Measurements from ENCODE around the gene GINM1. TPM values are rescaled to one million over a fixed set of nuclear protein-coding genes. Genes with fewer than 3 reads are reported as not detected.

The GINM1 gene
- total RNA-seq, 1 donor from 2014 or later, result 36.1 TPM

DNA sequence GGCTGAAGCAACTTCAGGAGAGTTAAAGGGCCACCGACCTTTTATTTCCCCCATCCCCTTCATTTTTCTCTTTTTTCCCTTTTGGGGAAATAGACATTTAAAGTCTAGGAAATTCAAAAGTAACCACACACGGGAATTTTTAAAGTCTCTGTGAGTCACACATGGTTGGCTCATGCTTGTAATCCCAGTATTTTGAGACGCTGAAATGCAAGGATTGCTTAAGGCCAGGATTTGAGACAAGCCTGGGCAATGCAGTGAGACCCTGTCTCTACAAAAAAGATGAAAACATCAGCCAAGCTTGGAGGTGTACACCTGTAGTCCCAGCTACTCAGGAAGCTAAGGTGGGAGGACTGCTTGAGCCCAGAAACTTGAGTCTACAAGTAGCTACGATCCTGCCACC is 48.2 kb downstream of the GINM1 start:
- Histone ChIP-seq H3K9me3 (no peaks in the 10 kb centered on the region), H3K27ac (no peak overlapping the region), H3K4me3 (no peak overlapping the region), H3K27me3 (no peaks in the 10 kb centered on the region), H3K4me1 (no peaks in the 10 kb centered on the region), H3K36me3 (peaks cover 0 to 5% of the 10 kb centered on the region in 2 donors)
- intact Hi-C loops (cut with DNase I), result no loop called here
- no peak for DNase-seq (ENCODE audit: extremely low spot score in 2 of 2)
- TF ChIP-seq, protein P1, sequence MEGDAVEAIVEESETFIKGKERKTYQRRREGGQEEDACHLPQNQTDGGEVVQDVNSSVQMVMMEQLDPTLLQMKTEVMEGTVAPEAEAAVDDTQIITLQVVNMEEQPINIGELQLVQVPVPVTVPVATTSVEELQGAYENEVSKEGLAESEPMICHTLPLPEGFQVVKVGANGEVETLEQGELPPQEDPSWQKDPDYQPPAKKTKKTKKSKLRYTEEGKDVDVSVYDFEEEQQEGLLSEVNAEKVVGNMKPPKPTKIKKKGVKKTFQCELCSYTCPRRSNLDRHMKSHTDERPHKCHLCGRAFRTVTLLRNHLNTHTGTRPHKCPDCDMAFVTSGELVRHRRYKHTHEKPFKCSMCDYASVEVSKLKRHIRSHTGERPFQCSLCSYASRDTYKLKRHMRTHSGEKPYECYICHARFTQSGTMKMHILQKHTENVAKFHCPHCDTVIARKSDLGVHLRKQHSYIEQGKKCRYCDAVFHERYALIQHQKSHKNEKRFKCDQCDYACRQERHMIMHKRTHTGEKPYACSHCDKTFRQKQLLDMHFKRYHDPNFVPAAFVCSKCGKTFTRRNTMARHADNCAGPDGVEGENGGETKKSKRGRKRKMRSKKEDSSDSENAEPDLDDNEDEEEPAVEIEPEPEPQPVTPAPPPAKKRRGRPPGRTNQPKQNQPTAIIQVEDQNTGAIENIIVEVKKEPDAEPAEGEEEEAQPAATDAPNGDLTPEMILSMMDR (IDR thresholded peaks at IDR 0.05), result no peak
- no peak for TF ChIP-seq POLR2A (IDR thresholded peaks at IDR 0.05)
- TF ChIP-seq POLR2AphosphoS5 (IDR thresholded peaks at IDR 0.05; ENCODE audit: insufficient read depth in 1 of 2, low read depth in 1 of 2), result no peak

DNA sequence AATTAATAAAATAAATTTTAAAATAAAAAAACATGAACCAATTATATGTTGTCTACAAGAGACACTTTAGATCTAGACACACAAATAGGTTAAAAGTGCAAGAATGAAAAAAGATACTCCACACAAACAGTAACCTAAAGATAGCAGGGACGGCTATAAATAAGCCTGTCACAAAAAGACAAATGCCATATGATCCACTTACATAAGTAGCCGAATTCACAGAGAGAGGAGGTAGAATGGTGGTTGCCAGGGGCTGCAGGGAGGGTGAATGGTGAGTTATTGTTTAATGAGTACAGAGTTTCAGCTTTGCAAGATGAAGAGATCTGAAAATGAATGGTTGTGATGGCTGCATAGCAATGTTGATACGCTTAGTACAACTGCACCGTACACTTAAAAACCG is 49.6 kb downstream of the GINM1 start:
- Histone ChIP-seq H3K27ac (no peak overlapping the region), H3K9me3 (no peaks in the 10 kb centered on the region), H3K4me3 (no peak overlapping the region), H3K36me3 (peaks cover 0 to 15% of the 10 kb centered on the region in 2 donors), H3K4me1 (no peaks in the 10 kb centered on the region), H3K27me3 (no peaks in the 10 kb centered on the region)
- intact Hi-C loops (cut with DNase I), result no loop called here
- TF ChIP-seq, protein P1 (IDR thresholded peaks at IDR 0.05), result no peak
- TF ChIP-seq POLR2AphosphoS5 (IDR thresholded peaks at IDR 0.05; ENCODE audit: insufficient read depth in 1 of 2, low read depth in 1 of 2) (no peak), POLR2A (IDR thresholded peaks at IDR 0.05) (no peak)
- DNase-seq (ENCODE audit: extremely low spot score in 2 of 2), result no peak

DNA sequence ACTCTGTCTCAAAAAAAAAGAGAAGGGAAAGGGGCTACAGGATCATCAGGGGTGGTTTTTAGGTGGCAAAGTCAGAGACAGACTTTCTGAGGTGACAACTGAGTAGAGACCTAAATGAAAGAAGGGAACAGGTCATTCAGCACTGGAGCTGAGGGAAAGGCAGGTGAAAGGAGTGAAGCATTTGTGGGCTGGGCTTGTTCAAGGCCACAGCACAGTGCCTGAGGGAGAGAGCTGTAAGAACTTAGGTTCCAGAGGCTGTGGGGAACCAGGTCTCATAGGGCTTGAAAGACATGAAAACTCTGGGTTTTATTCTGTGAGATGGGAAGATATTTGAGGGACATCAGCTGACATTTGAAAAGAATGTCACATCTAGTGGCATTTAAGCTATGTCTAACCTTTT is 61.5 kb downstream of the GINM1 start:
- intact Hi-C loops (cut with DNase I), result no loop called here
- H3K36me3 ChIP-seq, result peaks cover 0 to 19% of the 10 kb centered on the region in 2 donors

DNA sequence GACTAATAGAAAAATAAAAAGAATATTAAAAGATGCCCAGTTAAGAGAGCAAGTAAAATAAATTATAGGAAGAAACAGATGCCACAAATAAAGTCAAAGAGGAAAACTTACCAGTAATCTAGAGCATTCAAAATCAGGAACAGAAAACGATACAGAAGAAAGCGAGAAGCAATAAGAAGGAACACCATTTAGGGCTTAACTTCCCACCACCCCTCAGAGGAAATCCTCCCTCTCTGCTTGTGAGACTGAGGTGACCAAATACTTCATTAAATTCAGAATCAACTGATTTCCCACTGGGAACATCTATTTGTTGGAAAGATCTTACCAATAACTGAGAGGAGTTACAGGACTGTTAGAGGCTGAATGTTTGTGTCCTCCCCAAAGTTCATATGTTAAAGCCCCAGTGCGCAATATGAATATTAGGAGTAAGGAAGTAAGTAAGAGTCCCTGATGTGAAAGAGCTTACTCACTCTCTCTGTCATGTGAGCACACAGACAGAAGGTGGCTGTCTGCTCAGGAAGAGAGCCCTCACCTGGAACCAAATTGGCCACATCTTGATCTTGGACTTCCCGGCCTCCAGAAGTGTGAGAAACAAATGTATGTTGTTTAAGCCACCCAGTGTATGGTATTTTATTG is 62.8 kb downstream of the GINM1 start:
- H3K9me3 ChIP-seq, result no peaks in the 10 kb centered on the region
- peaks cover 0 to 9% of the 10 kb centered on the region in 2 donors for H3K36me3 ChIP-seq
- DNase-seq (ENCODE audit: extremely low spot score in 2 of 2), result no peak
- no peaks in the 10 kb centered on the region for H3K27me3 ChIP-seq
- intact Hi-C loops (cut with DNase I), result no loop called here
- H3K4me1 ChIP-seq, result no peaks in the 10 kb centered on the region
- TF ChIP-seq POLR2A (IDR thresholded peaks at IDR 0.05) (no peak), POLR2AphosphoS5 (IDR thresholded peaks at IDR 0.05; ENCODE audit: insufficient read depth in 1 of 2, low read depth in 1 of 2) (no peak)
- TF ChIP-seq, protein P1 (IDR thresholded peaks at IDR 0.05), result no peak
- H3K27ac ChIP-seq, result no peak overlapping the region
- H3K4me3 ChIP-seq, result no peak overlapping the region

More for the DNA sequence above, 61.5 kb downstream of the GINM1 start:
- H3K9me3 ChIP-seq, result no peaks in the 10 kb centered on the region
- no peak overlapping the region for H3K27ac ChIP-seq
- TF ChIP-seq POLR2AphosphoS5 (IDR thresholded peaks at IDR 0.05; ENCODE audit: insufficient read depth in 1 of 2, low read depth in 1 of 2), result no peak
- TF ChIP-seq, protein P1 (IDR thresholded peaks at IDR 0.05), result no peak
- TF ChIP-seq POLR2A (IDR thresholded peaks at IDR 0.05), result no peak
- H3K4me3 ChIP-seq, result no peak overlapping the region
- no peaks in the 10 kb centered on the region for H3K27me3 ChIP-seq
- no peak for DNase-seq (ENCODE audit: extremely low spot score in 2 of 2)
- H3K4me1 ChIP-seq, result no peaks in the 10 kb centered on the region

DNA sequence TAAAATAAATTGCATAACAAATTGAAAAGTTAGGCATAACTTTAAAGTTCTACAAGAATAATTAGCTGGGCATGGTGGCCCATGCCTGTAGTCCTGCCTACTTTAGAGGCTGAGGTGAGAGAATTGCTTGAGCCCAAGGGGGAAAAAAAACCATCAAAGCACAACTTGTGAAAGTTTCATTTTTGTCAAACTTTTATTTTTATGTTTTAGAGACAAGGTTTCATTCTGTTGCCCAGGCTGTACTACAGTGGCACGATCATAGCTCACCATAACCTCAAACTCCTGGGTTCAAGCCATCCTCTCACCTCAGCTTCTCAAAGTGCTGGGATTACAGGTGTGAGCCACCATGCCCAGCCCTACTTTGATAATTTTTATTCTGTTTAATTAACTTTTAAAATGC is 68.1 kb downstream of the GINM1 start:
- TF ChIP-seq POLR2A (IDR thresholded peaks at IDR 0.05) (no peak), POLR2AphosphoS5 (IDR thresholded peaks at IDR 0.05; ENCODE audit: insufficient read depth in 1 of 2, low read depth in 1 of 2) (no peak)
- TF ChIP-seq, protein P1 (IDR thresholded peaks at IDR 0.05), result no peak
- Histone ChIP-seq H3K4me3 (no peak overlapping the region), H3K27me3 (no peaks in the 10 kb centered on the region), H3K36me3 (peaks cover 0 to 5% of the 10 kb centered on the region in 2 donors), H3K27ac (no peak overlapping the region), H3K9me3 (no peaks in the 10 kb centered on the region), H3K4me1 (no peaks in the 10 kb centered on the region)
- no peak for DNase-seq (ENCODE audit: extremely low spot score in 2 of 2)
- intact Hi-C loops (cut with DNase I), result no loop called here

Measured in vagina (tissue), 2 donors.